Activated effector memory CD4-positive, alpha-beta T cell treated with anti-CD3 and anti-CD28 coated beads, Interleukin-2, amount 50 U/mL, for 16 hours (primary cell): ENCODE results near the gene SFT2D3.

Source experiments
- DNase-seq: peaks from one replicate; pipeline ENCODE4 v3.0.0-alpha.2; 2020

Gene SFT2D3

DNA sequence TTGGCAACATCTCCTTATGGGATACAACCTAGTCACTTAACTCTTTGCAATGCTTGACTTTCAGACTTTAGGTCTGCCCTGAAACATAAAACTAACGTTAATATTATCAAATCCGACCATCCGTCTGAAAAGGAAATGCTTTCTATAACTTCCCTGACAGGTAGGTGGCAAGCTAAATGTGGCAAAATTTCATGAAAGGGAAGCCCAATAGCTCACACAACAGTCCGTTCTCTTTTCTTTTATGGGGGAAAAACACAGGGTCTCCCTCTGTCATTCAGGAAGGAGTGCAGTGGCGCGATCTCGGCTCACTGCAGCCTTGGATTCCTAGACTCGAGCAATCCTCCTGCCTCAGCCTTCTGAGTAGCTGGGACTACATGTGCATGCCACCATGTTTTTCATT lies 52.9 kb downstream of the SFT2D3 start:
- no peak for DNase-seq
